Mammary epithelial cell (primary cell): ENCODE measurements around the gene STK38L.

Experiments used
- EZH2 ChIP-seq: IDR thresholded peaks from 2 replicates; pipeline ENCODE4 v1.6.1; 2012; ENCODE audit warnings: low read length, inconsistent platforms, borderline replicate concordance
- TF ChIP-seq, protein P1 (sequence below), 2 donors: IDR thresholded peaks in 1 of 2; conservative IDR thresholded peaks in 1 of 2; 2 replicates each; pipeline ENCODE4 v1.5.1; 2011 to 2012; ENCODE audit warnings: inconsistent platforms in 2 of 2, low read length in 2 of 2, mild to moderate bottlenecking in 2 of 2, control low read depth in 1 of 2, low read depth in 1 of 2; ENCODE audit not compliant: insufficient read depth in 1 of 2; ENCODE audit errors: extremely low read depth in 1 of 2

GRCh38 chr12:27297566-27297965, 53.5 kb downstream of the STK38L start:
- TF ChIP-seq, protein P1, sequence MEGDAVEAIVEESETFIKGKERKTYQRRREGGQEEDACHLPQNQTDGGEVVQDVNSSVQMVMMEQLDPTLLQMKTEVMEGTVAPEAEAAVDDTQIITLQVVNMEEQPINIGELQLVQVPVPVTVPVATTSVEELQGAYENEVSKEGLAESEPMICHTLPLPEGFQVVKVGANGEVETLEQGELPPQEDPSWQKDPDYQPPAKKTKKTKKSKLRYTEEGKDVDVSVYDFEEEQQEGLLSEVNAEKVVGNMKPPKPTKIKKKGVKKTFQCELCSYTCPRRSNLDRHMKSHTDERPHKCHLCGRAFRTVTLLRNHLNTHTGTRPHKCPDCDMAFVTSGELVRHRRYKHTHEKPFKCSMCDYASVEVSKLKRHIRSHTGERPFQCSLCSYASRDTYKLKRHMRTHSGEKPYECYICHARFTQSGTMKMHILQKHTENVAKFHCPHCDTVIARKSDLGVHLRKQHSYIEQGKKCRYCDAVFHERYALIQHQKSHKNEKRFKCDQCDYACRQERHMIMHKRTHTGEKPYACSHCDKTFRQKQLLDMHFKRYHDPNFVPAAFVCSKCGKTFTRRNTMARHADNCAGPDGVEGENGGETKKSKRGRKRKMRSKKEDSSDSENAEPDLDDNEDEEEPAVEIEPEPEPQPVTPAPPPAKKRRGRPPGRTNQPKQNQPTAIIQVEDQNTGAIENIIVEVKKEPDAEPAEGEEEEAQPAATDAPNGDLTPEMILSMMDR (conservative IDR thresholded peaks at IDR 0.05 in 1 of 2, IDR thresholded peaks at IDR 0.05 in 1 of 2; ENCODE audit: extremely low read depth in 1 of 2, insufficient read depth in 1 of 2, low read depth in 1 of 2, low read length in 2 of 2), result no peak
- no peak for TF ChIP-seq EZH2
